HepG2 (cell line): ENCODE data around the gene KDM2B. TPM values are rescaled to one million over a fixed set of nuclear protein-coding genes. Genes with fewer than 3 reads are reported as not detected.

Experiments
- ATF2 ChIP-seq: sonication (generic); formaldehyde crosslinking; IDR thresholded peaks from 2 replicates; pipeline ENCODE4 v1.4.0; 2020; ENCODE audit warnings: missing genetic modification reagents
- ATF7 ChIP-seq, 2 experiments: fragments of 450-650 bp in 1 of 2; sonication (generic) in 1 of 2; formaldehyde crosslinking in 1 of 2; IDR thresholded peaks; 2 replicates each; pipeline versions ENCODE4 v1.4.0 to v1.6.1; 2016 to 2020; ENCODE audit warnings: antibody characterized with exemption in 1 of 2, mild to moderate bottlenecking in 1 of 2, missing genetic modification reagents in 1 of 2
- CENPX ChIP-seq: sonication (generic); formaldehyde crosslinking; IDR thresholded peaks from 2 replicates; pipeline ENCODE4 v1.9.0; 2021; ENCODE audit warnings: mild to moderate bottlenecking, missing genetic modification reagents, moderate library complexity
- GMEB1 ChIP-seq: sonication (generic); formaldehyde crosslinking; IDR thresholded peaks from 2 replicates; pipeline ENCODE4 v1.5.1; 2020; ENCODE audit warnings: missing genetic modification reagents, mild to moderate bottlenecking, borderline replicate concordance
- GZF1 ChIP-seq: sonication (generic); formaldehyde crosslinking; IDR thresholded peaks from 2 replicates; pipeline ENCODE4 v1.5.1; 2020; ENCODE audit warnings: mild to moderate bottlenecking, missing genetic modification reagents
- HDAC6 ChIP-seq: fragments of 200-600 bp; sonication (generic); IDR thresholded peaks from 2 replicates; pipeline ENCODE4 v1.7.0; 2017; ENCODE audit warnings: mild to moderate bottlenecking, antibody characterized with exemption, low read length, low read depth
- KAT7 ChIP-seq: IDR thresholded peaks from 2 replicates; pipeline ENCODE4 v1.6.1; 2018; ENCODE audit warnings: borderline replicate concordance, missing compliant biosample characterization
- MAFK ChIP-seq, 2 experiments: IDR thresholded peaks in 1 of 2; conservative IDR thresholded peaks in 1 of 2; 2 replicates each; pipeline ENCODE4 v1.6.1; 2011; ENCODE audit warnings: improper control_type of control experiment in 2 of 2, low read length in 2 of 2
- RBM39 ChIP-seq: fragments of 200-400 bp; formaldehyde crosslinking; IDR thresholded peaks from one replicate; pipeline ENCODE4 v1.6.1; 2018; ENCODE audit warnings: antibody characterized with exemption, mild to moderate bottlenecking, low read depth, low read length; ENCODE audit not compliant: poor library complexity, severe bottlenecking
- SIN3A ChIP-seq: IDR thresholded peaks from 2 replicates; pipeline ENCODE4 v1.6.1; 2011; ENCODE audit warnings: low read depth, mild to moderate bottlenecking, control low read depth, low read length, borderline replicate concordance
- SP2 ChIP-seq: sonication (generic); formaldehyde crosslinking; IDR thresholded peaks from 2 replicates; pipeline ENCODE4 v1.5.1; 2020; ENCODE audit warnings: mild to moderate bottlenecking, missing genetic modification reagents
- THAP7 ChIP-seq: sonication (generic); formaldehyde crosslinking; IDR thresholded peaks from 2 replicates; pipeline ENCODE4 v1.8.1; 2023; ENCODE audit warnings: mild to moderate bottlenecking, missing genetic modification reagents
- ZNF101 ChIP-seq: sonication (generic); formaldehyde crosslinking; IDR thresholded peaks from 2 replicates; pipeline ENCODE4 v1.4.0; 2020; ENCODE audit warnings: mild to moderate bottlenecking, low read depth, missing genetic modification reagents, borderline replicate concordance
- ZNF143 ChIP-seq: sonication (generic); formaldehyde crosslinking; IDR thresholded peaks from 2 replicates; pipeline ENCODE4 v1.4.0; 2020; ENCODE audit warnings: missing genetic modification reagents
- ZNF253 ChIP-seq: sonication (generic); formaldehyde crosslinking; IDR thresholded peaks from 2 replicates; pipeline ENCODE4 v1.8.0; 2022; ENCODE audit warnings: mild to moderate bottlenecking, missing genetic modification reagents, borderline replicate concordance
- ZNF329 ChIP-seq: sonication (generic); formaldehyde crosslinking; IDR thresholded peaks from 2 replicates; pipeline ENCODE4 v1.9.0; 2021; ENCODE audit warnings: low read depth, mild to moderate bottlenecking, missing genetic modification reagents
- ZNF337 ChIP-seq: sonication (generic); formaldehyde crosslinking; IDR thresholded peaks from 2 replicates; pipeline ENCODE4 v1.5.1; 2020; ENCODE audit warnings: missing genetic modification reagents, low read depth, mild to moderate bottlenecking, borderline replicate concordance
- ZNF414 ChIP-seq: sonication (generic); formaldehyde crosslinking; IDR thresholded peaks from 2 replicates; pipeline ENCODE4 v1.5.0; 2020; ENCODE audit warnings: missing genetic modification reagents
- ZNF501 ChIP-seq: sonication (generic); formaldehyde crosslinking; IDR thresholded peaks from 2 replicates; pipeline ENCODE4 v1.5.1; 2020; ENCODE audit warnings: mild to moderate bottlenecking, moderate library complexity, missing genetic modification reagents
- ZNF550 ChIP-seq: sonication (generic); formaldehyde crosslinking; IDR thresholded peaks from 2 replicates; pipeline ENCODE4 v1.4.0; 2020; ENCODE audit warnings: mild to moderate bottlenecking, missing genetic modification reagents, borderline replicate concordance
- ZNF558 ChIP-seq: sonication (generic); formaldehyde crosslinking; IDR thresholded peaks from 2 replicates; pipeline ENCODE4 v1.9.0; 2022; ENCODE audit warnings: mild to moderate bottlenecking, missing genetic modification reagents, borderline replicate concordance
- ZNF564 ChIP-seq: sonication (generic); formaldehyde crosslinking; IDR thresholded peaks from 2 replicates; pipeline ENCODE4 v1.8.1; 2023; ENCODE audit warnings: mild to moderate bottlenecking, missing genetic modification reagents
- ZNF569 ChIP-seq: sonication (generic); formaldehyde crosslinking; IDR thresholded peaks from 2 replicates; pipeline ENCODE4 v1.5.0; 2020; ENCODE audit warnings: mild to moderate bottlenecking, missing genetic modification reagents, moderate library complexity, borderline replicate concordance
- ZNF782 ChIP-seq: sonication (generic); formaldehyde crosslinking; IDR thresholded peaks from 2 replicates; pipeline ENCODE4 v1.4.0; 2020; ENCODE audit warnings: missing genetic modification reagents, mild to moderate bottlenecking, borderline replicate concordance
- ZZZ3 ChIP-seq: sonication (generic); formaldehyde crosslinking; IDR thresholded peaks from 2 replicates; pipeline ENCODE4 v1.4.0; 2020; ENCODE audit warnings: missing genetic modification reagents, mild to moderate bottlenecking, borderline replicate concordance
- polyA plus RNA-seq, 8 experiments: library from polyadenylated mRNA; depleted of rRNA in 3 of 8; stranded (reverse) in 7 of 8; unstranded in 1 of 8; fragments of >200 nt; fragmentation: Illumina TruSeq in 4 of 8; extraction: Trizol in 4 of 8; gene quantifications; 2 replicates each; pipeline versions ENCODE4 v1.2.1 to v1.2.3, GENCODE V29; 2011 to 2016; ENCODE audit warnings: low read depth in 4 of 8, missing spikeins in 1 of 8, mixed read lengths in 1 of 8; ENCODE audit not compliant: insufficient read depth in 1 of 8
- total RNA-seq, 5 experiments: library from RNA; depleted of rRNA; stranded (reverse); fragments of >200 nt; fragmentation: Illumina TruSeq; extraction: Trizol; gene quantifications; 2 replicates each; pipeline ENCODE4 v1.2.3, GENCODE V29; 2016; ENCODE audit warnings: low read depth in 1 of 5

Gene KDM2B
- total and polyA plus RNA-seq, 2 of the 13 experiments (the other 11 are each of a cell fraction or from before 2014, with no cell fraction given), result 17.5 to 26.1 TPM

GRCh38 chr12:121550974-121551634, 29.7 kb downstream of the KDM2B start (continued):
- 0 out of 2 replicates have a peak, but pooled peaks have one; percentile 21 for TF ChIP-seq GMEB1
- no peak for TF ChIP-seq ZZZ3 (CRISPR knock-in tag)
- TF ChIP-seq KAT7 (CRISPR knock-in tag), result no peak
- TF ChIP-seq ZNF337 (CRISPR knock-in tag), result no peak
- 0 out of 2 replicates have a peak, but pooled peaks have one; percentile 26 for TF ChIP-seq ZNF143 (CRISPR knock-in tag)
- TF ChIP-seq ZNF101 (CRISPR knock-in tag), result no peak
- no peak for TF ChIP-seq ZNF782 (CRISPR knock-in tag)
- TF ChIP-seq SP2 (CRISPR knock-in tag), result no peak
- TF ChIP-seq THAP7 (CRISPR knock-in tag), result peak; percentile 35; the same call in 1 of the 2 replicates
- no peak for TF ChIP-seq ZNF329 (CRISPR knock-in tag)
- no peak for TF ChIP-seq HDAC6
- no peak for TF ChIP-seq ZNF550 (CRISPR knock-in tag)
- TF ChIP-seq GZF1 (CRISPR knock-in tag), result peak; percentile 28; the same call in 1 of the 2 replicates
- no peak for TF ChIP-seq ZNF569 (CRISPR knock-in tag)
- TF ChIP-seq ATF2 (CRISPR knock-in tag), result peak; percentile 84
- no peak for TF ChIP-seq ZNF253
- TF ChIP-seq MAFK (conservative IDR thresholded peaks at IDR 0.05 in 1 of 2, IDR thresholded peaks at IDR 0.05 in 1 of 2; ENCODE audit: low read length in 2 of 2), result no peak
- TF ChIP-seq CENPX, result no peak
- no peak for TF ChIP-seq ZNF414 (CRISPR knock-in tag)
- TF ChIP-seq RBM39, result no peak
- peak; percentile 75 for TF ChIP-seq ZNF564 (CRISPR knock-in tag)
- TF ChIP-seq ATF7 (IDR thresholded peaks at IDR 0.05), result no peak
- TF ChIP-seq ATF7 (CRISPR knock-in tag; IDR thresholded peaks at IDR 0.05), result no peak
- TF ChIP-seq ZNF501 (CRISPR knock-in tag), result peak; percentile 48; the same call in 1 of the 2 replicates
- no peak for TF ChIP-seq ZNF558 (CRISPR knock-in tag)
- TF ChIP-seq SIN3A, result 0 out of 2 replicates have a peak, but pooled peaks have one; percentile 26
